NCI-H1105 (cell line): ENCODE results near the gene RPS16.

ENCODE experiments used
- DNase-seq: peaks from one replicate; lab custom pipeline; 2025; lab: John Stamatoyannopoulos, UW

The RPS16 gene

GRCh38 chr19:39422020-39422419 lies 13.7 kb downstream of the RPS16 start:
- no peak for DNase-seq

GRCh38 chr19:39420769-39421168 lies 15.0 kb downstream of the RPS16 start:
- no peak for DNase-seq

- no peak for DNase-seq
Measured at GRCh38 chr19:39419003-39419402, 16.7 kb downstream of the RPS16 start.

- DNase-seq: no peak
Measured at GRCh38 chr19:39417463-39418181, 18.1 kb downstream of the RPS16 start.

- no peak for DNase-seq
Measured at GRCh38 chr19:39416152-39417120, 19.3 kb downstream of the RPS16 start.

- DNase-seq: no peak
Measured at GRCh38 chr19:39415111-39416046, 20.4 kb downstream of the RPS16 start.

GRCh38 chr19:39413911-39414608 lies 21.7 kb downstream of the RPS16 start:
- no peak for DNase-seq

- peak; percentile 43 for DNase-seq
Measured at GRCh38 chr19:39413272-39413910, 22.4 kb downstream of the RPS16 start.

GRCh38 chr19:39412867-39413271 lies 22.9 kb downstream of the RPS16 start:
- no peak for DNase-seq

GRCh38 chr19:39412100-39412866 lies 23.5 kb downstream of the RPS16 start, which contains the start of gene PLEKHG2:
PLEKHG2 (plus strand) TSS chr19:39412669; CDS start chr19:39414087, 1,418 bp downstream.
- DNase-seq: peak; percentile 98

- DNase-seq: peak; percentile 84
Measured at GRCh38 chr19:39411832-39412099, 24.0 kb downstream of the RPS16 start.

- no peak for DNase-seq
Measured at GRCh38 chr19:39411081-39411831, 24.5 kb downstream of the RPS16 start.

GRCh38 chr19:39410831-39411080 lies 25.0 kb downstream of the RPS16 start:
- DNase-seq: no peak

- peak; percentile 28 for DNase-seq
Measured at GRCh38 chr19:39410017-39410830, 25.5 kb downstream of the RPS16 start.

- peak; percentile 98 for DNase-seq
Measured at GRCh38 chr19:39409208-39410016, 26.3 kb downstream of the RPS16 start.

GRCh38 chr19:39408392-39409207 lies 27.1 kb downstream of the RPS16 start:
- DNase-seq: peak; percentile 11
